ENCODE results near the gene TRIM16. TPM values are rescaled to one million over a fixed set of nuclear protein-coding genes. Genes with fewer than 3 reads are reported as not detected.
"Not testable (repeated sequence)": the region's sequence is repeated elsewhere in the genome, so short reads cannot be mapped to it uniquely, and the experiment has no call there.

TRIM16 gene
- total RNA-seq, result 7.0 TPM

GRCh38 chr17:15683824-15684478, at the start of gene TRIM16:
Gene TRIM16, minus strand, starts transcription at chr17:15684311. Its CDS starts 32,702 bp downstream, at chr17:15651609.
- ATAC-seq, result peak; percentile 98
- DNase-seq (ENCODE audit: low spot score), result peak; percentile 80

- not testable (repeated sequence) for ATAC-seq; DNase-seq (ENCODE audit: low spot score)
These were observed 49.2 kb upstream of the TRIM16 start for GRCh38 chr17:15733174-15733789.

GRCh38 chr17:15731900-15732299, 47.8 kb upstream of the TRIM16 start, which contains the start of gene TBC1D26:
Gene TBC1D26, plus strand, starts transcription at chr17:15732283. Its CDS starts 3,066 bp downstream, at chr17:15735349.
- not testable (repeated sequence) for ATAC-seq; DNase-seq (ENCODE audit: low spot score)

GRCh38 chr17:15730535-15730934, 46.4 kb upstream of the TRIM16 start:
- not testable (repeated sequence) for ATAC-seq

GRCh38 chr17:15716601-15717563, 32.8 kb upstream of the TRIM16 start:
- ATAC-seq, result not testable (repeated sequence)

More at GRCh38 chr17:15730535-15730934, 46.4 kb upstream of the TRIM16 start:
- not testable (repeated sequence) for DNase-seq (ENCODE audit: low spot score)

GRCh38 chr17:15708879-15709278, 24.8 kb upstream of the TRIM16 start:
- not testable (repeated sequence) for ATAC-seq; DNase-seq (ENCODE audit: low spot score)

More at GRCh38 chr17:15716601-15717563, 32.8 kb upstream of the TRIM16 start:
- DNase-seq (ENCODE audit: low spot score), result not testable (repeated sequence)

- DNase-seq (ENCODE audit: low spot score); ATAC-seq: not testable (repeated sequence)
These were observed 20.7 kb upstream of the TRIM16 start for GRCh38 chr17:15704813-15705212.

GRCh38 chr17:15704239-15704638, 20.1 kb upstream of the TRIM16 start:
- not testable (repeated sequence) for ATAC-seq; DNase-seq (ENCODE audit: low spot score)

GRCh38 chr17:15699937-15700336, 15.8 kb upstream of the TRIM16 start:
- not testable (repeated sequence) for DNase-seq (ENCODE audit: low spot score)
- ATAC-seq, result peak; percentile 10

GRCh38 chr17:15699413-15699924, 15.4 kb upstream of the TRIM16 start, which contains the start of gene ZNF286A:
Gene ZNF286A, plus strand, starts transcription at chr17:15699752. Its CDS starts 578 bp downstream, at chr17:15700330.
- DNase-seq (ENCODE audit: low spot score) (peak; percentile 100), ATAC-seq (peak; percentile 99)

- ATAC-seq, result peak; percentile 1
- not testable (repeated sequence) for DNase-seq (ENCODE audit: low spot score)
These were observed 14.9 kb upstream of the TRIM16 start for GRCh38 chr17:15698967-15699366.

GRCh38 chr17:15687494-15687893, 3.4 kb upstream of the TRIM16 start:
- not testable (repeated sequence) for DNase-seq (ENCODE audit: low spot score); ATAC-seq

GRCh38 chr17:15683135-15683534, 976 bp downstream of the TRIM16 start:
- ATAC-seq; DNase-seq (ENCODE audit: low spot score): not testable (repeated sequence)

GRCh38 chr17:15675991-15676390, 8.1 kb downstream of the TRIM16 start:
- DNase-seq (ENCODE audit: low spot score); ATAC-seq: not testable (repeated sequence)

GRCh38 chr17:15674640-15675039, 9.5 kb downstream of the TRIM16 start:
- not testable (repeated sequence) for ATAC-seq; DNase-seq (ENCODE audit: low spot score)

- ATAC-seq; DNase-seq (ENCODE audit: low spot score): not testable (repeated sequence)
These were observed 14.6 kb downstream of the TRIM16 start for GRCh38 chr17:15669526-15669925.

- ATAC-seq, result no peak
These were observed 20.4 kb downstream of the TRIM16 start for GRCh38 chr17:15663691-15664090.

GRCh38 chr17:15663176-15663575, 20.9 kb downstream of the TRIM16 start:
- DNase-seq (ENCODE audit: low spot score) (no peak), ATAC-seq (no peak)

More at GRCh38 chr17:15663691-15664090, 20.4 kb downstream of the TRIM16 start:
- no peak for DNase-seq (ENCODE audit: low spot score)

- ATAC-seq (no peak), DNase-seq (ENCODE audit: low spot score) (no peak)
These were observed 21.4 kb downstream of the TRIM16 start for GRCh38 chr17:15662681-15663080.

- no peak for DNase-seq (ENCODE audit: low spot score)
- ATAC-seq, result no peak
These were observed 24.0 kb downstream of the TRIM16 start for GRCh38 chr17:15660077-15660476.
